CD4-positive, alpha-beta T cell treated with Interleukin-6 at 100 ng/mL for 8 hours (primary cell): ENCODE measurements around the gene SCO2.
"Not testable (repeated sequence)": the region's sequence is repeated elsewhere in the genome, so short reads cannot be mapped to it uniquely, and the experiment has no call there.

Experiments
- DNase-seq: peaks from one replicate; pipeline ENCODE4 v3.0.0-alpha.2; 2020; ENCODE audit warnings: mixed read lengths, low spot score

SCO2 gene

DNA sequence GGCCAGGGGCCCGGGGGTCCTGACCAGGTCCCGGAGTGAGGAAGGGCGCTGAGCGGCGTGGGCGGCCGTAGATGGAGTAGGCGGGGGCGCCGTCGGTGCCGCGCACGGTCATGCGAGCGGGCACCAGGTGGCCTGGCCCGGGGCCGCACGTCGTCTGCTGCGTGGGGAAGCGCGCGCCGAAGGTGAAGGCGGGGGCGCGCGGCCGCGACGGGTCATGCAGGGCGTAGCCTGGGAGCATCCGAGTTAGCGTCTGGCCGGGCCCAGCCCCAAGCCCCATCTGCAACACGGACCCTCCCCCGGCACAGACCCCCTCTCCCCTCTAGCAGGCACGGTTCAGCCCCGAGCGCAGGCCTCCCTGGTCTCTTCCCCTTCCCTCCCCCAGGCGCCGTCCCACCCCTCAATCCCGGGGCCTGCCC is 6.2 kb upstream of the SCO2 start:
- DNase-seq, result peak; percentile 58

DNA sequence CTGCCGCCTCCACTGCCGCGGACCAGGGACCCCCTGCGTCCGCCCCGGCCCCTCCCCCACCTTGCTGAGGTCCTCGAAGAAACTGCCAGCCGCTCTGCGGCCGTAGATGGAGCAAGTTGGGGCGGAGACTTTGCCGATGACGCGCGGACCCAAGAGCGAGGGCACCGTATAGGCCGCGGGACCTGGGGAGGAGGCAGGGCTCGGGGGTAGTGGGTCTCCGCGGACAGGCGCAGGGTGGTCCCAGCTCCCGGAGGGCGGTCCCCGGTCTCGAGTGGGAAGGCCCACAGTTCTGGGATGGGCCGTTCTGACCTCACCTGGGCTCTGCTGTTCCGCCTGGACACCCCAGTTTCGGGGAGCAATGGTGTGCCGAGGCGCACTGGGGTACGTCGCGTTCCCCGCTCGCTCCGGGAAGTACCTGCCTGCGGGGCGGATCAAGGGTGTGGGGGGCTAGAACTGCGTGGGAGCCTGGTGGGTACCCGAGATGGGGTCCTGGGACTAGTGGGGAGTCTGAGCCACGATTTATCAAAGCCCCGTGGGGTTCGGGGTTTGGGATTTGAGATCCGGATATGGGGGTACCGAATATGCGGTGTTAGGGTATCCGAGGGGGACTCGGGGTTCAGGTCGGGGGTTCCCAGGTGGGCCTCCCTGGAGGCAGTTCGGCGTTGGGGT is 5.6 kb upstream of the SCO2 start:
- DNase-seq, result peak; percentile 78

GRCh38 chr22:50530580-50530876 is 5.1 kb upstream of the SCO2 start:
- no peak for DNase-seq

DNA sequence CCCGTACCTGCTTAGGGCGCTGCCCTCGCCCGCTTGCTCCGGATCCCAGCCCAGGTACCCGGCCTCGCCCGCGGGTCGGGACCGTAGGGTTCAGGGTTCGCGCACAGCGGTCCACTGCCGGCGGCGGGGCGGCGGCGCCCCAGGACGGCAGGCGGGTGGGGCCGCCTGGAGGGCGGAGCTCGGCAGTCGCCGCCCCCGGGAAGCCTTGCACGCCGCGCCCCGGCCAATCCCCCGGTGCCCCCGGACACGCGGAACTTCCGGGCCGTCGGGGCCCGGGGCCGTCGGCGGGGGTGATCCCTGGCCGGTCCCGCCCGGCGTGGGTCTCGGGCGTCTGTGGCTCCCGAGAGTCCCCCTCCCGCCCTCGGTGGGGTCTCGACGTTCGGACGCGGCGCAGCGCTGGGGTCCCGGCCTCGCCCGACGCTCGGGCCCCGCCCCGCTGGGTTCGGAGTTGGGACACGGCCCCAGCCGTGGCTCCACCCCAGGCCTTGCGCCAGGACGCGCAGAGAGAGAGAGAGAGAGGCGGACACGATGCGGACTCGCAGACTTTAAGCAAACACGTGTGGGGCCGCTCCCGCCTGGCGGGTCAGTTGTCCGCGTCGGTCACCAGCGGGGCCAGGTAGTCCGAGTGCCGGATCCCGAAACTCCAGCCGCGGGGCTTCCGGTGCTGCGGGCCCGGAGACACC is 4.6 kb upstream of the SCO2 start, which contains the start of gene TYMP:
TSS of gene TYMP (minus strand) at position 116 of the 683 bp plus-strand sequence. CDS start 303 bp downstream, outside the sequence.
- DNase-seq, result peak; percentile 63

DNA sequence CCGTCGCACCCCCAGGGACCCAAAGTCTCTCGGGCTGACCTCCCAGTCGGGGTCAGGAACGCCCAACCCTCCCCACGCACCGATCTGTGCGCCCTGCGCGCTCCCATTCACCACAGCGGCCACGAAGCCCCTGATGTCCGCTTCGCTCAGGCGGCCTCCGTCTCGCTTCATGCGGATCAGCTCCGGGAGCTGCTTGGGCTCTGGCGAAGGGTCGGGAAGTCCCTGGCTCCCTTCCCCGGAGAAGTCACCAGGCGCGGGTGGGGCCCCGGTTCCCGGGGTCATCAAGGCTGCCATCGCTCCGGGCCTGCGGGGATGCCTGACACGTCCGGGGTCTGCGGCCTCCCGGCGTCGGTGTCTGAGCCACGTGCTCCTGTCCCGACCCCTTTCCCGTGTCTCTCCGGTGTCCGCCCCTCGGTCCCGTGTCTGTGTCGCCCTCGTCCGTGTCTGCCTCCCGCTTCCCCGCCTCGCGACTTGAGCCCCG is 4.1 kb upstream of the SCO2 start:
- no peak for DNase-seq

GRCh38 chr22:50528682-50529415 is 3.5 kb upstream of the SCO2 start:
- no peak for DNase-seq

GRCh38 chr22:50527921-50528681 is 2.7 kb upstream of the SCO2 start:
- DNase-seq, result no peak

GRCh38 chr22:50526834-50527801 is 1.7 kb upstream of the SCO2 start:
- DNase-seq, result no peak

- DNase-seq, result peak; percentile 87
Measured at GRCh38 chr22:50526108-50526833, 873 bp upstream of the SCO2 start.

- DNase-seq, result no peak
Measured at GRCh38 chr22:50525858-50526107, 385 bp upstream of the SCO2 start.

DNA sequence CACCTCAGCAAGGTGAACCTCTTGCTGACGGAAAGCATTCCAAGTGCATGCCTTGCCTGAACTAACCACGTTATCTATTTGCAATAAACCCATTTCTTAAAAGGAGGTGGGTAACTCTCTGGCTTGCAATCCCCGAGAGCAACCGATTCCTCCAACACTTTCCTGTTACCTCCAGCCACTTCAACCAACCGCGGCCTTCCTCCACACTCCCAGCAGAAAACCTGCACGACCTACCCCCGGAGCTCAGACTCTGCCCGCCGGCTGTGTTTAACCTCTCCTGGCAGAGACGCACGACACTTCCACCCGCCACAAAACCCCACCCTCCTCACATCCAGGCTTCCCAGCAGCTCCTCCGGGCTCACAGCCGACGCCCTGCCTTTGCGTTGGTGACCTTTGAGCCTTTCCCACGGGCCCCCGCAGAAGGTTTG is 708 bp downstream of the SCO2 start:
- DNase-seq, result no peak

- DNase-seq, result no peak
Measured at GRCh38 chr22:50523806-50524675, 1.4 kb downstream of the SCO2 start.

DNA sequence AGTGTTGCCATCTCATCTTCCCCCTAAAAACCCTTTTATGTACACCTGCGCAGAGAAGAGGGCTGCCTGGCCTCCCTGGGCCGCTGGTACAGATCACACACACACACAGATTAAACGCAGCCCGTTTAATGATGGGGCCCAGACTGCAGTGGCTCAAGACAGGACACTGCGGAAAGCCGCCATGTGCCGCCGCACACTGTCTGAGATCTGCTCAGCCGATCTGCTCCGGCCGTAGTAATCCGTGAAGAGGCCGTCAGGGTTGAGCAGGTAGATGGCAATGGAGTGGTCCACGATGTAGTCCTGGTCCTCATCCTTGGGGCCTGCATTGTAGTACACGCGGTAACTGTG is 2.0 kb downstream of the SCO2 start:
- DNase-seq, result no peak

GRCh38 chr22:50522806-50523438 is 2.5 kb downstream of the SCO2 start:
- no peak for DNase-seq

DNA sequence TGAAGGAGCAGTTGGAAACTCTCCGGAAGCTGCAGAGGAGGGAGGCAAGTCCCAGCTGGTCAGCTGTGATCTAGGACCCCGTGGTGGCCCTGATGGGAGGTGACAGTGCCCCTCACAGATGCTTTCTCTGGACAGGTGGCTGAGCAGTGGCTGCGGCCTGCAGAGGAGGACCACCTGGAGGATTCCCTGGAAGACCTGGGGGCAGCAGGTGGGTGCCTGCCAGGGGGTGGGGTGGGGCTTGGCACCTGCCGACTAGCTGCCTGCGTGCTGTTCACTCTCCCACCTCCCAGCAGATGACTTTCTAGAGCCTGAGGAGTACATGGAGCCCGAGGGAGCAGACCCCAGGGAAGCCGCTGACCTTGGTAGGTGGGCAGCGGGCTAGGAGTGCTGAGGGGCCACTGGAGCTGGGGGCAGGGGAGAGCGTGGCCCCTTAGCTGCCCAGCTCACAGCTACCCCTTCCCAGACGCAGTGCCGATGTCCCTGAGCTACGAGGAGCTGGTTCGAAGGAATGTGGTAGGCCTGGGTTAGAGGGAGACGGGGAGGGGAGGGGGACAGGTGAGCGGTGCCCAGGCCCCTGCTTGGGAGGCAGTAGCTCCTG is 3.1 kb downstream of the SCO2 start:
- no peak for DNase-seq

- DNase-seq, result no peak
Measured at GRCh38 chr22:50521710-50522109, 3.7 kb downstream of the SCO2 start.

- no peak for DNase-seq
Measured at GRCh38 chr22:50520826-50521453, 4.5 kb downstream of the SCO2 start.

GRCh38 chr22:50520184-50520583 is 5.2 kb downstream of the SCO2 start:
- DNase-seq, result not testable (repeated sequence)
